ENCODE data around the gene RABGAP1L.

- TF ChIP-seq CTCF (optimal IDR thresholded peaks at IDR 0.05 in 1 of 3, IDR thresholded peaks at IDR 0.05 in 1 of 3, conservative IDR thresholded peaks at IDR 0.05 in 1 of 3; ENCODE audit: extremely low read depth in 1 of 3, insufficient read depth in 2 of 3, low read length in 3 of 3), result no peak
- TF ChIP-seq EZH2 (IDR thresholded peaks at IDR 0.05; ENCODE audit: low read length), result no peak
Observed at GRCh38 chr1:174701565-174701964, 542.2 kb downstream of the RABGAP1L start.

Measured in keratinocyte (primary cell).